DND-41 (cell line): ENCODE measurements around the gene MEG3.

Experiments used
- ATAC-seq: fragments of 200-7000 bp; cut with Tn5 transposase; 3 replicates; pipeline ENCODE4 v1.9.1; 2021; ENCODE audit warnings: low read depth; ENCODE audit not compliant: insufficient read depth
- DNase-seq: peaks from one replicate; pipeline ENCODE4 v3.0.0-alpha.2; 2020
- H2AFZ ChIP-seq: 2 replicates; pipeline ENCODE4 v1.6.0; 2012; ENCODE audit warnings: low read depth, low read length
- H3K27ac ChIP-seq: 2 replicates; pipeline ENCODE4 v1.5.1; 2012; ENCODE audit warnings: low read length, inconsistent platforms
- H3K27me3 ChIP-seq: fragments of 200-600 bp; sonication (generic); 2 replicates; pipeline ENCODE4 v1.6.0; 2012; ENCODE audit warnings: low read length, mild to moderate bottlenecking, inconsistent platforms; ENCODE audit not compliant: insufficient read depth, poor library complexity
- H3K36me3 ChIP-seq: 2 replicates; pipeline ENCODE4 v1.5.1; 2012; ENCODE audit warnings: low read length, inconsistent platforms; ENCODE audit not compliant: insufficient read depth
- H3K4me1 ChIP-seq: 2 replicates; pipeline ENCODE4 v1.5.1; 2012; ENCODE audit warnings: mild to moderate bottlenecking, low read length; ENCODE audit not compliant: insufficient read depth
- H3K4me2 ChIP-seq: 2 replicates; pipeline ENCODE4 v1.6.0; 2012; ENCODE audit warnings: mild to moderate bottlenecking, moderate library complexity, low read length, inconsistent platforms; ENCODE audit not compliant: insufficient read depth
- H3K4me3 ChIP-seq, 2 experiments: fragments of 200-600 bp in 1 of 2; shearing (Covaris generic) in 1 of 2; 2 replicates each; pipeline ENCODE4 v1.5.1; 2012 to 2016; ENCODE audit warnings: inconsistent platforms in 2 of 2, low read length in 2 of 2, mild to moderate bottlenecking in 2 of 2, low read depth in 1 of 2, moderate library complexity in 1 of 2
- H3K79me2 ChIP-seq: 2 replicates; pipeline ENCODE4 v1.6.0; 2012; ENCODE audit warnings: low read length, inconsistent platforms; ENCODE audit not compliant: insufficient read depth
- H3K9ac ChIP-seq: 2 replicates; pipeline ENCODE4 v1.6.0; 2012; ENCODE audit warnings: low read depth, mild to moderate bottlenecking, inconsistent platforms, low read length, moderate library complexity
- H3K9me3 ChIP-seq: 2 replicates; pipeline ENCODE4 v1.5.1; 2012; ENCODE audit warnings: low read length, moderate library complexity, mild to moderate bottlenecking, inconsistent platforms; ENCODE audit not compliant: insufficient read depth, severe bottlenecking
- H4K20me1 ChIP-seq: 2 replicates; pipeline ENCODE4 v1.6.0; 2012; ENCODE audit warnings: low read length; ENCODE audit not compliant: insufficient read depth
- EZH2 ChIP-seq: IDR thresholded peaks from 3 replicates; pipeline ENCODE4 v1.6.1; 2012; ENCODE audit warnings: borderline replicate concordance, low read depth, mild to moderate bottlenecking, moderate library complexity, low read length, inconsistent platforms; ENCODE audit not compliant: severe bottlenecking
- TF ChIP-seq, protein P1 (sequence below): IDR thresholded peaks from 2 replicates; pipeline ENCODE4 v1.5.1; 2012; ENCODE audit warnings: borderline replicate concordance, low read length, moderate library complexity, mild to moderate bottlenecking; ENCODE audit not compliant: poor library complexity, severe bottlenecking; ENCODE audit errors: extremely low read depth

The MEG3 gene

DNA sequence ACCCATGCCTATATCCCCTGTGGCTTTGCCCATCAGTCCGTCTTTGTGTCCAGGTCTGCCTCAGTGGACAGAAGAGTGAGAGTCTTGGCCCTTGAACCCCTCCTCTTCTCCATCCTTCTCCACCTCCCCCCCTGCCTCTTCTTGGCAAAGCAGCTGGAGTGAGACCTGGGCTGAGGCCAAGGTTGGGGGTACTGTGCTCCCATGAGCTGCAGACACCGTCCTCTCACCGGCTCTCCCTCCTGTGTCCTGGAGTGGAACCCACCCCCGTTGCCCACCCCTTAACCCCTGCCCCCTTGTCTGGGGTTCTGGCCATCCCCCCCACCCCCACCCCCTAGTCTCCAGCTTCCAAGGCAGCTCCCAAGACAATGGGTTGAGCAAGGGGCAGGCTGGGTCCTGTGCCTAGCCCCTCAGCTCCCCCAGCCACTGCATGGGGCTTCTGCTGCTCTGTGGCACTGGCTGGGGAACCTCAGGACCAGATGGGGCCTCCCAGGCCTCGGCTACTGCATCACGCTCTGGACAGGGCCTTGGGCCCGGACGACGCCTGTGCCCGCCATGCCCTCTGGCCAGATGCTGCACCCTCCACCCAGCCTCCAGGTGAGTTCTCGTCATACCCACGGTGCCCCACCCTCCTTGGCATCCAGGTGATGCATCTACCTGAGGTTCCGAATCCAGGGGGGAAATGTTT is 41.9 kb downstream of the MEG3 start:
- ATAC-seq, result no peak
- TF ChIP-seq EZH2, result no peak
- TF ChIP-seq, protein P1, sequence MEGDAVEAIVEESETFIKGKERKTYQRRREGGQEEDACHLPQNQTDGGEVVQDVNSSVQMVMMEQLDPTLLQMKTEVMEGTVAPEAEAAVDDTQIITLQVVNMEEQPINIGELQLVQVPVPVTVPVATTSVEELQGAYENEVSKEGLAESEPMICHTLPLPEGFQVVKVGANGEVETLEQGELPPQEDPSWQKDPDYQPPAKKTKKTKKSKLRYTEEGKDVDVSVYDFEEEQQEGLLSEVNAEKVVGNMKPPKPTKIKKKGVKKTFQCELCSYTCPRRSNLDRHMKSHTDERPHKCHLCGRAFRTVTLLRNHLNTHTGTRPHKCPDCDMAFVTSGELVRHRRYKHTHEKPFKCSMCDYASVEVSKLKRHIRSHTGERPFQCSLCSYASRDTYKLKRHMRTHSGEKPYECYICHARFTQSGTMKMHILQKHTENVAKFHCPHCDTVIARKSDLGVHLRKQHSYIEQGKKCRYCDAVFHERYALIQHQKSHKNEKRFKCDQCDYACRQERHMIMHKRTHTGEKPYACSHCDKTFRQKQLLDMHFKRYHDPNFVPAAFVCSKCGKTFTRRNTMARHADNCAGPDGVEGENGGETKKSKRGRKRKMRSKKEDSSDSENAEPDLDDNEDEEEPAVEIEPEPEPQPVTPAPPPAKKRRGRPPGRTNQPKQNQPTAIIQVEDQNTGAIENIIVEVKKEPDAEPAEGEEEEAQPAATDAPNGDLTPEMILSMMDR, result no peak

DNA sequence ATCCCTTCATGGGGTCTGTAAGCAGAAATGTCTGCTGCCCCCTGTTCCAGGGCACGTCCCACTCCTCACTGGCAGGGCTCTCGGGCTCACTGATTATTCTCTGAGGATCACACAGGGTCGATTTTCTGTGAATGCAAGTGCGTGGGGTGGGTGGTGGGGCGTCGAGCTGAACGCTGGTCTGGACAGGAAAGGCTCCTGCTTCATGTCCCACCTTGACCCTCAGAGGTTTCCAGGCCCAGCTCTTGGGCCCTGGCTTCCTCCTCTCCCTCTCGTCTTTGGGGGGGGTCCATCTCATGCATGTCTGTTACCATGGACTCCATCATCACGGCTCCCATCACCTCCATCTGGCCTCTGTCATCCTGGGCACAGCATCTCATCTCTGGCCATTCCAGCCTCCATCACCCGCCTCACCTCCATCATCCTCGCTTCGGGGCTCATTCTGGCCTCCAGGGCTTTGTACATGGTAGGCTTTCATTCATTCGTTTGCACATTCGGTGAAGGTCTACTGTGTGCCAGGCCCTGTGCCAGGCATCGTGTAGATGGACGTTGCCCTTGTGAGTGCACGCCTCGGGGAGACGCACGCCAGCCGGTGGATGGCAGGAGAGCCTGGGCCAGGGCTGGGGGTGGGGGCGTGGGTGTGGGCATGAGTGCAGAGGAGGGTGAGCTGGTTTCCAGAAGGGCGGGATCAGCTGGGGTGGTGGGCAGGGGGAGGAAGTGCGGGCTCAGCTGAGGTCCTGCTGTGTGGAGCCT is 42.9 kb downstream of the MEG3 start:
- Histone ChIP-seq H3K79me2 (no peaks in the 10 kb centered on the region), H3K9me3 (no peaks in the 10 kb centered on the region), H4K20me1 (0 out of 2 replicates have a peak, but pooled peaks cover 4% of the 10 kb centered on the region), H3K4me2 (no peak overlapping the region), H3K4me3 (no peak overlapping the region), H3K27me3 (peaks cover 2% of the 10 kb centered on the region), H3K4me1 (no peaks in the 10 kb centered on the region), H3K9ac (no peak overlapping the region), H3K27ac (no peak overlapping the region), H2AFZ (no peak overlapping the region), H3K36me3 (no peaks in the 10 kb centered on the region)
- ATAC-seq (no peak), DNase-seq (no peak)
- TF ChIP-seq, protein P1, result no peak
- TF ChIP-seq EZH2, result no peak

More for the DNA sequence above, 41.9 kb downstream of the MEG3 start:
- Histone ChIP-seq H3K4me1 (no peaks in the 10 kb centered on the region), H3K36me3 (no peaks in the 10 kb centered on the region), H3K4me3 (no peak overlapping the region), H3K9ac (no peak overlapping the region), H3K79me2 (no peaks in the 10 kb centered on the region), H3K27ac (no peak overlapping the region), H2AFZ (no peak overlapping the region), H3K9me3 (peaks cover 5% of the 10 kb centered on the region), H4K20me1 (0 out of 2 replicates have a peak, but pooled peaks cover 4% of the 10 kb centered on the region), H3K4me2 (no peak overlapping the region), H3K27me3 (peaks cover 2% of the 10 kb centered on the region)
- DNase-seq, result no peak

DNA sequence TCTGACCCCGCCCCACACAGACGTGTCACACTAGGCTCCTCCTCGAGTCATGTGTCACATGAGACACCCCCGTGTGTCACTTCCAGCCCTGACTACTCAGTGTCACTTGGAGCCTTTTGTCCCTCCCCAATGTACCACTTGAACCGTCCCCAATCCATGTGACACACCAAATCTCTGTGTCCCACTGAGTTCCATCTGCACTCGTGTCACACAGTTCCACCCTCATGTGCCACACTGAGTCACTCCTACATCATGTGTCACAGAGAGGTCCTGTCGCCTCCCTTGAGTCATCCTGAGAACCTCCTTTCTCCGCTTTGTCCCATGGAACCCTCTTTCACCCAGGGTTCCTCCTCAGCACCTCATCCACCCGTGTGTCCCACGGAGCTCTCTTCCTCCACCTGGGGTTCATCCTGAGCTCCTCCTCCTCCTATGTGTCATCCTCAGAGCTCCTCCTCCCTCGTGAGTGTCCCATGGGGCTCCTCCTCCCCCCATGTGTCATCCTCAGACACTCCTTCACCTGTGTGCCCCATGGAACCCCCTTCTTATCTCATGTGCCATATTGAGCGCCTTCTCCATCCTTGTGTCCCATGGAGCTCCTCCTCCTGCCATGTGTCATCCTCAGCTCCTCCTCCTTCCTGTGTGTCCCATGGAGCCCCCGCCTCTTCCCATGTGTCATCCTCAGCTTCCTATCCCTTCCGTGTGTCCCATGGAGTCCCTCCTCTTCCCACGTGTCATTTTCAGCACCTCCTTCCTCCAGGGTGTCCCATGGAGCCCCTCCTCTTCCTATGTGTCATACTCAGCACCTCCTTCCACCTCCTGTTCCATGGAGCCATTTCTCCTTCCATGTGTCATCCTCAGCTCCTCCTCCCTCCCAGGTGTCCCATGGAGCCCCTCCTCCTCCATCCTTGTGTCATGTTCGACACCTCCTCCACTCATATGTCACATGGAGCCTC is 45.6 kb downstream of the MEG3 start:
- Histone ChIP-seq H3K79me2 (no peaks in the 10 kb centered on the region), H3K4me2 (no peak overlapping the region), H3K27ac (no peak overlapping the region), H3K27me3 (no peaks in the 10 kb centered on the region), H3K4me3 (no peak overlapping the region), H4K20me1 (0 out of 2 replicates have a peak, but pooled peaks cover 4% of the 10 kb centered on the region), H3K36me3 (no peaks in the 10 kb centered on the region), H2AFZ (no peak overlapping the region), H3K4me1 (no peaks in the 10 kb centered on the region), H3K9ac (no peak overlapping the region), H3K9me3 (no peaks in the 10 kb centered on the region)
- no peak for TF ChIP-seq EZH2
- TF ChIP-seq, protein P1, result no peak
- ATAC-seq, result peak; percentile 32; the same call in 1 of the 3 replicates
- DNase-seq, result no peak
